Activated naive CD4-positive, alpha-beta T cell (primary cell): ENCODE data around the gene MEI1.

Experiments
- DNase-seq, 4 experiments: peaks; one replicate each; lab custom pipeline; 2025; lab: John Stamatoyannopoulos, UW

MEI1 gene

DNA sequence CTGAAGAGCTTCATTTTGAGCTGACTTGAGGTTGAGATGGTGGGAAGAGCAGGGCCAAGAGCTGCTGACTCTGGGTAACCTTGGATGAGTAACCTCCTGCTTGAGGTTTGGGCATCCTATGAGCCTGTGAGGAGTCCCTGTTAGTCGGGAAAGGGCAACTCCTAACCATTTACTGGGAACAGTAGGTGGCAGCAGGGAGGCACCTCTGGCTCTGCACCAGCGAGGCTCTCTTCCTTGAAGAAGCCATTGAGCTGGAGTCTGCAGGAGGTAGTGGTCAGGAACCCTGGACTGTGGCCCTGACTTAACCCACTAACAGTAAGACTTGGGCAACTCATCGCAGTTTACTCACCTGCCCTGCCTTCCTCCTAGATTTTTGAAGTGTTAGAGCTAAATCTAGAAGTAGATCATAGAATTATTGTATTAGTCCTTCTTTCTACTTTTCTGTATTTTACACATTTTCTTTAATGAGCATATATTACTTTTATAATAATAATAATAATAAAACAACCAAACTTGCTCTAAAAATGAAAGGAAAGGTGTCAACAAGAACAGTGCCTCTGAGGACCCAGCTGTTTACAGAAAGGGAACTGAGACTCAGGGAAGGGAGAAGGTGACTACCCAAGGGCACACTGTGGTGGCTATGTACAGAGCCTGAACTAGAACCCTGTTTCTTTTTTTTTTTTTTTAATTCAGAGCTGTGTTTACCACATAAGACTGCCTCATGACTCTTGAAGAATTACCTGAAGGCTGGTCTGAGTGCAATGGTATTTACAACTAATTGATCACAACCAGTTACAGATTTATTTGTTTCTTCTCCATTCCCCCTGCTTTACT lies 47.5 kb downstream of the MEI1 start:
- peak in 1 of 4 experiments; percentile 20 for DNase-seq

DNA sequence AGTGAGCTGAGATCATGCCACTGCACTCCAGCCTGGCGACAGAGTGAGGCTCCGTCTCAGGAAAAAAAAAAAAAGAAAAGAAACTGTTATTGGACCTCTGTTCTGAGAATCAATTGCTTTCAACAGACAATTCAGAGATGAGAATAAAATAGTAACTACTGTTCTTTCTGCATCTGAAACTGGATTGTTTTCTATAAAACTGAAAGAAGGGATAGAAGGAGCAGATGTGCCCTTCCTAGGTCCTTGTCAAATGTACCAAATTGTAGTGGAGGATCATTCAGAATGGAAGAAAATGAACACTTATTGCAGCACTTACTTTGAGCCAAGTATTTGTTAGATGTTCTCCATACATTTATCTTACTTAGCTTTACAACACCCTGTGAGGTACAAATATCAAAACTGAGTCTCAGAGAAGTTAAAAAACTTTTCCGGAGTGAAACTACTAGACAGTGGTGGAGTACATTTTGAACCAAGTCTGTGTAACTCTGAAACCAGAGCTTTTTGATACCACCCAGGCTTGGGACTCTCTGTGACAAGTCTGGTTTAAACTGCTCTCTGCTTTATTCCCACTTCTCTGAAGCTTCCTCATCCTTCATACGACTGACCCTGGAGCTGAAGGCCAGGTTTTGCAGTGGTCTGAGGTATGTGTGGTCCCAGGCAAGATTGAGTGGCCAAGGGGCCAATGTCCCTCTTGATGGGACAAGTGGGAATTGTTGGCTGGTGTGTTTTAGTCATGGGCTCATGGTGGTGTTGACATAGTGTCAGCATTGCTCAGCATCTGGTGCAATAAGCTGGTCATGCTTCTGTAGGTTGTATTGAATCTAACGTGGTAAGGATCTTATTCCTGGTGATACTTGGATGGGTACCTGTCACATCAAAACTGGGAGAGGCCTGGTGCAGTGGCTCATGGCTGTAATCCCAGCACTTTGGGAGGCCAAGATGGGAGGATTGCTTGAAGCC lies 53.0 kb downstream of the MEI1 start:
- DNase-seq, result no peak

DNA sequence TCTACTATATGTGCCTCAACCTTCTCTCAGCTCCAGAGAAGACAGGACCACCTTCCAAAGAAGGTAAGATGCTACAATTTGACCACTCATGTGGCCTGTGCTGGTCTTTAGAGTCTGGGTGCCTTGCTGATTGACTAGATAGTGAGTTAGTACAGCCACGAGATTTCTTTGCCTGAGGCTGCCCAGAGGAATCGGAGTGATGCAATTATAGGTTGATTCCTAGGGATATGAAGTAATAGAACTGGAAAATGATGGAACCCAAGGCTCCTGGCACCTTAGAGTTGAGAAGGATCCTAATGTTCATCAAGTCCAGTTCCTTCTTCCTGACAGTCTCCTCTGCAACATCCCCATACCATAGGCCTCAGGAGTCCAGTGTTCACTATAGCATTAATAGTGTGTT lies 54.7 kb downstream of the MEI1 start:
- no peak for DNase-seq

DNA sequence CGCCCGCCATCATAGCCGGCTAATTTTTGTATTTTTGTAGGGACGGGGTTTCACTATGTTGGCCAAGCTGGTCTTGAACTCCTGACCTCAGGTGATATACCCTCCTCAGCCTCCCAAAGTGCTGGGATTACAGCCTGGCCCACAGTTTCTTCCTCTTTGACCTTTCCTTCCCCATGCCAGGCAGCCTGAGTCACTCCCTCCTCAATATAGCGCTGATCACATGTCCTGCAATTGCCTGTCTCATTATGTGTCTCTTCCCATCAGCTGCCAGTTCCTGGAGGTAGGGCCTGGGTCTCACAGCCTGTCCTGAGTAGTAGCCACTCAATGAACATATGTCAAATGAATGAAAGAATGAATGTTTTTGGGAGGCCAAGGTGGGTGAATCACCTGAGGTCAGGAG lies 58.2 kb downstream of the MEI1 start:
- DNase-seq, result no peak

DNA sequence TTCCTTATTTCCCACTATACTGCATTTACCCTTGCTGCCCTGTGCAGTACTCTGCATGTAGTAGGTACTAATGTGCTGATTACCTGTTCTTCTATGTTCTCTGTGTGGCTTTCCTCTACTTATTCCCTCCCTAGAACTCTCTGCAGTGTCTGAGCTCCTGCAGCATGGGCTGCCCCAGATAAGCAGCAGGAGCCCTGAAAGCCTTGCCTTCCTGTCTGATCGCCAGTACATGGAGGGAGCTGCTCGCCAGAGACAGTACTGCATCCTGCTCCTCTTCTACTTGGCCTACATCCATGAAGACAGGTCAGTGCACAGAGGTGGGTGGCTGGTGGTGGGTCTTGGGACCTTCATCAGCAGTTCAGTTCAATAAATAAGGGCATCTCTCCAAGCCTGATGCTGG lies 58.9 kb downstream of the MEI1 start:
- DNase-seq, result no peak

DNA sequence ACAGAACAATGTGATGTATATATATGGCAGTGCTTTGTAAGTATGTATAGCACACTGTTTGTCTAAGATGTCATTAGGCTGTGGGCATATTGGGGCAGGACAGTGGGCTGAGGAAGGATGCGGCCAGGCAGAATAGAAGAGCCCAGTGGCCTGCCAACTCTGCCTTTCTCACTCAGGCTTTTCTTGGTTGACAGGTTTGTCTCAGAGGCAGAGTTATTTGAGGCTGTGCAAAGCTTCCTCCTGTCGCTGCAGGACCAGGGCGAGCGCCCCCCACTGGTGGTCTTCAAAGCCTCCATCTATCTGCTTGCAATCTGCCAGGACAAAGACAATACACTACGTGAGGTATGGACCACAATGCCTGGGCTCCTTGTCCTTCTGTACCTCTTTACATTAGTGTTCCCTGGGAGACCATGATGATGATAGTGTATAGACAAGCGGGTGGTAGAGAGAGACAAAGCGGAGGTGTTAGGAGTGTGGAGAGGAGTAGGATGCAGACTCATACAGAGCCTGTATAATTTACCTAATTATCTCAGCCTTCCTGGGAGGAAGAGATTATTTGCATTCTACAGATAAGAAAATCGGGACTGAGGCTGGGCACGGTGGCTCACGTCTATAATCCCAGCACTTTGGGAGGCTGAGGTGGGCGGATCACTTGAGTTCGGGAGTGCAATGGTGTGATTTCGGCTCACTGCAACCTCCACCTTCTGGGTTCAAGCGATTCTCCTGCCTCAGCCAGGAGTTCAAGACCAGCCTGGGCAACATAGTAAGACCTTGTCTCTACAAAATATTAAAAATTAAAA lies 63.9 kb downstream of the MEI1 start:
- peak in 1 of 4 experiments; percentile 27 for DNase-seq

DNA sequence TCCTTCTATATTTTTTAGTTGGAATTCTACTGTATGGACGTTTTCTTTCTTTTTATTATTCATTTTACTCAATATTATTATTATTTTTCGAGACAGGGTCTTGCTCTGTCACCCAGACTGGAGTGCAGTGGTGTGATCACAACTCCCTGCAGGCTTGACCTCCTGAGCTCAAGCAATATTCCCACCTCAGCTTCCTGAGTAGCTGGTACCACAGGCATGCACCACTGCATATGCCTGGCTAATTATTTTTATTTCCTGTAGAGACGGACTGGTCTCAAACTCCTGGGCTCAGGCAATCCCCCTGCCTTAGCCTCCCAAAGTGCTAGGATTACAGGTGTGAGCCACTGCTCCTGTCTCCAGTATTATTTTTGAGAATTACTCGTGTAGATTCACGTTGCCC lies 67.2 kb downstream of the MEI1 start:
- no peak for DNase-seq

DNA sequence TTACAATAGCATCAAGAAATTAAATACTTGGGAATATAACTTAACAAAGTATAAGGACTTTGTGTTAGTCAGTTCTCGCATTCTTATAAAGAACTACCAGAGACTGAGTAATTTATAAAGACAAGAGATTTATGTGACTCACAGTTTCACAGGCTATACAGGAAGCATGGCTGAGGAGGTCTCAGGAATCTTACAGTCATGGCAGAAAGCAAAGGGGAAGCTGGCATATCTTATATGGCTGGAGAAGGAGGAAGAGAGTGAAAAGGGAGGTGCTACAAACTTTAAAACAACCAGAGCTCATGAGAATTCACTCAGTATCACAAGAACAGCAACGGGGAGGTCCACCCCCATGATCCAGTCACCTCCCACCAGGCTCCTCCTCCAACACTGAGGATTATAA lies 69.1 kb downstream of the MEI1 start:
- DNase-seq, result no peak

DNA sequence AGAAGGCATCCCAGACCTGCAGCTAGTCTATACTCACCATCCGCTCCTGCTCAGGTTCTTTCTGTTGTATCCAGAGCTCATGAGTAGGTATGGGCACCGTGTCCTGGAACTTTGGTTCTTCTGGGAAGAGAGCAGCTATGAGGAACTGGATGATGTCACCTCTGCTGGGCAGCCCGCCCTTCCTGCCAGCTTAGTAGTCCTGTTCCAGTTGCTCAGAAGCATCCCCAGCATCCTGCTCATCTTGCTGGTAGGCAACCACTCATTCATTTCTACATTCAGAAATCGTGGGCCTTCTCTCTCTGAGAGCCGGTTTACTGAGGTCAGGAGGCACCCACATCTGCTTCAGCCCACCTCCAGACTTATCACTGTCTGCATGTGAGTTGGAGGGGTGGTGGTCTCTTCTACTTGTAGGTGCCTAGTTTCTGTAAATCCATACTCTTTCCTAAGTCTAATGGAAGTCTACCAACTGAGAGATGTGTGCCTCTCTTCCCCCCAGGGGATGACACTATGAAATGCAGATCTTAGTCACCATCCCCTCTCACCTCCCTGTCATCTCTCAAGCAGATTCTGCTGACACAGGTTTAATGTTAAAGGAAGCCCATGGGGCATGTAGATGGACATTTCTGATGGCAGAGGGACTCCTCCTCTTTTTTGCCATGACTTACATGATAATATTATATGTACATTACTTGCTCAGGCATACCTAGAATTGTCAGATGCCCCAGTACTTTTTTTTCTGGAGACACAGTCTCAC lies 71.6 kb downstream of the MEI1 start:
- DNase-seq, result no peak

DNA sequence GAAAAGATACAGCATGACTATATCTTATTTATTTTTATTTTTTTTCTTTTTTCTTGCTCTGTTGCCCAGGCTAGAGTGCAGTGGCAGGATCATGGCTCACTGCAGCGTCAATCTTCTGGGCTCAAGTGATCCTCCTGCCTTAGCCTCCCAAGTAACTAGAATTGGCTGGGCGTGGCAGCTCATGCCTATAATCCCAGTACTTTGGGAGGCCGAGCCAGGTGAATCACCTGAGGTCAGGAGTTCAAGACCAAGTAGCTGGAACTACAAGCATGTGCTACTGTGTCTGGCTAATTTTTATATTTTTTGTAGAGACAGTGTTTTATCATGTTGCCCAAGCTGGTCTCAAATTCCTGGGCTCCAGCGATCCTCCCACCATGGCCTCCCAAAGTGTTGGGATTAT lies 72.9 kb downstream of the MEI1 start:
- DNase-seq, result no peak

DNA sequence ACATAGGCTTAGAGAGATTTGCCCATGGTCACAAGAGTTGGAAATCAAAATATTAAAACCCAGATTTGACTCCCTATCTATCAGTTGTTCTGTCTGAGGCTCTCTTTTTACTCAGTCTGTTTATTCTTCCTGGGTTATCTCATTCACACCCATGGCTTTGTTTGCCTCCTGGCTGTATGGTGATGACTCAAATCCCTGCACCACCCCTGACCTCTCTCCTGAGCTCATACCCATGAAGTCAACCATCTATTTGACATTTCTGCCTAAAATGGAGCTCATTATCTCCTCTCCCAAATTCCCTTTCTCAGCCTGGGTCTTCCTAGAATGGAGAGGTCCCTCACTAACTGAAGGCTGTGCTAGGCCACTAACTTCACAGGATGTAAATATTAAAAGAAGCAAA lies 73.3 kb downstream of the MEI1 start:
- DNase-seq, result no peak

DNA sequence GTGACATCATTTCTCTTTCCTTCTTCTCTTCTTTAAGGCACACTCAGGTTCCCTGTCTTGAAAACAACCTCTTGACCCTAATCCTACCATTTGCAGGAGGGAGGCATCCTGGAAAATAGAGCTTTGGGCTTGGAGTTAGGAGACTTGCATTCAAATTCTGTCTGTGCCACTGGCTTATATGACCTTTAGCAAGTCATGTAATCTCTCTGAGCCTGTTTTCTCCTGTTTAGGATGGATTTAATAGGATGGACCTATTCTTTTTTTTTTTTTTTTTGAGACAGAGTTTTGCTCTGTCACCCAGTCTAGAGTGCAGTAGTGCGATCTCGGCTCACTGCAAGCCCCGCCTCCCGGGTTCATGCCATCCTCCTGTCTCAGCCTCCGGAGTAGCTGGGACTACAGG lies 76.0 kb downstream of the MEI1 start:
- no peak for DNase-seq

DNA sequence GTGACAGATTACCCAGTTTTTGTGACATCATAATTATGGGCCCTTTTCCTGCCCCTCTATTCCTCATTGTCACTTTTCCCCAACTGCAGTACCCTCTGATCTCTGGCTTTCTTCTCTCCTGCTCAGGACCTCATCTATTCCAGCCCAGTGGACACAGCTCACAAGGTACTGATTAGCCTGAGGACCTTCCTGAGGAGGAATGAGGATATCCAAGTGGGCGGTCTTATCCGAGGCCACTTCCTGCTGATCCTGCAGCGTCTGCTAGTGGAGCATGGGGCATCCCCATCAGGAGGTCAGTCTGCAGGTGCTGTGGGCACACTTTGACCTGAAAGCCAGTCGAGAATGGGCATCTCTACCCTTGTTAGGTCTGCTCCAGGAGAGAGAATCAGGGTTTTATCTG lies 76.7 kb downstream of the MEI1 start:
- no peak for DNase-seq

DNA sequence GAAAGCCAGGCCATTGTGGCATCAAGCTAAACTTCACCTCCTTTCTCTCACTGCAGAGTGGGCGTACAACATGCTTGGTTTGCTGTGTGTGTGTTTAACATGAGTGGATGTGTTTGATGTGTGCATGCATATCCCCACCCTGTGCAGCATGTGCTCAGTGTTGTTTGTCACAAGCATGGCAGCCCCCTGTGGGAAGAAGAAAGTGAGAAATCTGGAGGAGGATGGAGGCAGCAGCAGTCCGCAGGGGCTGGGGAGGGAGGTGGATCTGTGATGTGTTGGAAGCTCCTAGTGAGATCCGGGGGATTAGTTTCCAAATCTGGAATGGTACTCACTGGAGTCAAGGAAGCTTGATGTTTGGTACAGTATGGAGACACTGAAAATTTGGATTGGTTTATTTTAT lies 77.1 kb downstream of the MEI1 start:
- no peak for DNase-seq

DNA sequence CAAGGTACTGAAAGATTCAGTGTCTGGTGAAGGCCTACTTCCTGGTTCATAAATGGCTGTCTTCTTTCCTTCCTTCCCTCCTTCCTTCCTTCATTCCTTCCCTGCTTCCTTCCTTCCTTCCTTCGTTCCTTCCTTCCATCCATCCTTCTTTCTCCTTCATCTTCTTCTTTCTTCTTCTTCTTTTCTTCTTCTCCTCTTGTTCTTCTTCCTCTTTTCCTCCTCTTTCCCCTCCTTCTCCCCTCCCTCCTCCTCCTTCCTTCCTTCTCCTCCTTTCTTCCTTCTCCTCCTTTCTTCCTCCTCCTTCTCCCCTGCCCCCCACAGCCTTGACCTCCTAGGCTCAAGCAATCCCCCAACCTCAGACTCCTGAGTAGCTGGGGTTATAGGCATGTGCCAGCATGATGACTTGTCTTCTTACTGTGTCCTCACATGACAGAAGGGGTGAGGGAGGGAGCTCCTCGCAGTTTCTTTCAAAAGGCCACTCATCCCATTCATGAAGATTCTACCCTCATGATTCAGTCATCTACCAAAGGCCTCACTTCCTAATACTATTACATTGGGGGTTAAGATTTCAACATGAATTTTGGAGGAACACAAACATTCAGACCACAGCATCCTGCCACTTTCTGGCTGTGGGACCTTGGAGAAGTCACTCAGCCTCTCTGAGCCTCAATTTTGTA lies 78.6 kb downstream of the MEI1 start:
- DNase-seq, result no peak

DNA sequence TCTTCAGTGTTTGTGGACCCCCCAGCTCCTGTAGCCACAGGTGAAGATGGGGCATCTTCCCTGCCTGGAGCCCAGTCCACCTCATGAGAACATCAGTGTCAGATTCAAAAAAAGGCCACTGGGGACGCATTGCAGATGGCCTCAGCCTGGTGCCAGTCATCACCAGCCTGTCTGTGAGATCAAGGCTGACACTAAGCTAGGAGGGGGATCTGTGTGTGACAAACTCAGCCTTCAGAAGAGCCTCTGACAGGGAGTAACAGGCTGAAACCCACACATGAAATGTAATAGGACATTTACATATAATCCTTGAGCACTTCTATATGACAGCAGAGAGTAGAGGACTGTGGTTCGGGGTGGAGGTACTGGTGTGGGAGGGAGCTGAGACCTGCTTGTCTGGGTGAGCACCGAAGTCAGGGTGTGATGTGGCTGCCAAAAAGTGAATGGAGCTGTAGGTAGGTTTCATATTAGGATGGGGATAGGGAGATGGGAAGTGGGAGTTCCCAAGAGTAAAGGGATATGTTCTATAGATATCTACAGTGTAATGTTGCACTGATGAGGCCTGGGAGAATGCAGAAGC lies 80.7 kb downstream of the MEI1 start:
- no peak for DNase-seq

DNA sequence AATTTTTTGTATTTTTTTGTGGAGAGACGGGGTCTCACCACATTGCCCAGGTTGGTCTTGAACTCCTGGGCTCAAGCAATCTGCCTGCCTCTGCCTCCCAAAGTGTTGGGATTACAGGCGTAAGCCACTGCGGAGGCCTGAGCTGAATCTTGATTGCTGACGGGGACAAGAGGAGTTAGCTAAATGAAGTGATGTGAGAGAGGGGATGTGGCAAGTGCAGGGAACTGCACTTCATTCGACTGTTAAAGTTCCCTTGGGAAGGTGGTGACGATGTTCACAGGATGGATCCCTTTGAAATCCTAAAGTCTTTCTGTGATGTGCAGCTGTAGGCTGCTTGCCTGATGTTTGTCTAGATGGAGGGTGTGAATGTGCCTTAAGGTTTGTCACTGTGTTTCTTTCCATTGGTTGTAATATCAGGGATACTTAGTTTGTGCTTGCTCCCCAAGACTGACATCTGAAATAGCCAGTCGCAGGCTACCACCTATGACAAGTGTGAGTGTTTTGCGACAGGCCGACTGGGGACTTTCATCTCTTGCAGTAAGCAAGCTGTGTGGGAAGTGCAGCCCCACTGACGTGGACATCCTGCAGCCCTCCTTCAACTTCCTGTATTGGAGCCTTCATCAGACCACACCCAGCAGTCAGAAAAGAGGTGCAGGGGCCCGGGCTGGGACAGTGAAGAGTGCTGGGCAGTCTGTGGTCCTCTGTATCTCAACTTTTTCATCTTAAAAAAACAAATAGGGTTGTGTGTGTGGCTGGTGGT lies 81.6 kb downstream of the MEI1 start:
- peak; percentile 51 to 83 (median 65) for DNase-seq

DNA sequence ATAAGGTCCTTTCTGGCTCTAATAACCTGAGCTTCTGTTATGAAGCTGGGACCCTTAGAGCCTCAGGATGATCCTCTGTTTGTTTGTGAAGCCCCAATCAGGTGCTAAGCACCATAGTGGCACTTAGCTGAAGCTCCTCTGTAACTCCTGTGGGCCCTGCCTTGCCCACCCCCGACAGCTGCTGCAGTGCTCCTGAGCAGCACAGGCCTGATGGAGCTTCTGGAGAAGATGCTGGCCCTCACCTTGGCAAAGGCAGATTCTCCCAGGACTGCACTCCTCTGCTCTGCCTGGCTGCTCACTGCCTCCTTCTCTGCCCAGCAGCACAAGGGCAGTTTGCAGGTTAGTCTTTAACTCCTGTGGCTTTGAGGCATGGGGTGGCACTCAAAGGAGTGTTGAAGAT lies 82.2 kb downstream of the MEI1 start:
- DNase-seq, result no peak

DNA sequence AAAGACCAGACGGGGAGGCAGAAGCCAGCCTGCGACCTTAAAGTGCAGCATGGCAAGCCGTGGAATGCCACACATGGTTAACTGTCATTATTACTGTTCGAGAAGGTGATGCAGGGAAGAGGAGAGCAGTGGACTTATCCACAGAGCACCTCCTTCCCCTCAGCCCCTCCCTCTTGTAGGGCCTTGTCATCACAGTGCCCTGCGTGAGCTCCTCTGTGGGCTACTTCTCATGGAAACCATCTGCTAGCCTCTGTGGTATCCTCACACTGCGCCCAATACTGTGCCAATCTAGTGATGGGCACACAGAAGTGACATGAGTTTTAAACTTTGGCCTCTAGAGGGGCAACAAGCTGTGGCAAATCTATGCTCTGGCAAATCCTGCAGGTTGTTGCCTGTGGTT lies 83.0 kb downstream of the MEI1 start:
- DNase-seq, result no peak

DNA sequence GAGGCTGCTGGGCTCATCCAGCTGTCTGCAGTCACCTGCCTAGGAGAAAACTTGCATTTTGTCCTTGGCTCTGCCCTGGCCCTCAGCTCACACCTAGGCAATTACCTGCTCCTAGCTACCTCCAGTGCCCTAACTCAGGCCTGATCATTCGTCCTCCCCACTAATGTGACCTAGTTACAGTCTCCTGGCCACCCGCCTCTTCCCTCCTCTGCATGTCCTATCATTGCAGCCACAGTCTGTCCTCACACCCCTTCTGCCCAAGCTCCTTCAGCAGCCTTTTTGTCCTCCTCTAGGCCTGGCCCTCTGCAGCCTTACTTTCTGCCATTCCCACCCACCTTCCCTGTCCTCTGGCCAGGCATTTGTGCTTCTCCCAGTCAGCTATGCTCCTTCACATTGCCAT lies 83.4 kb downstream of the MEI1 start:
- DNase-seq, result no peak
